Measurements from ENCODE around the gene KIAA0040.

- TF ChIP-seq POLR2A (IDR thresholded peaks at IDR 0.05) (no peak), CTCF (IDR thresholded peaks at IDR 0.05) (no peak)
Observed at GRCh38 chr1:175114996-175115395, 77.6 kb downstream of the KIAA0040 start.
